Activated T-helper 1 cell treated with anti-CD3 and anti-CD28 coated beads, Interleukin-2, amount 50 U/mL, for 16 hours (primary cell): Measurements from ENCODE around the gene KMT2C.
"Not testable (repeated sequence)": the region's sequence is repeated elsewhere in the genome, so short reads cannot be mapped to it uniquely, and the experiment has no call there.

Source experiments
- DNase-seq, 2 donors: peaks; one replicate each; pipeline ENCODE4 v3.0.0-alpha.2; 2020; ENCODE audit warnings: low read depth in 1 of 2, low spot score in 1 of 2

The KMT2C gene

GRCh38 chr7:152362128-152362926 lies 73.5 kb downstream of the KMT2C start:
- no peak for DNase-seq

GRCh38 chr7:152355474-152356057 lies 80.2 kb downstream of the KMT2C start:
- no peak for DNase-seq

- DNase-seq, result no peak
These were observed 81.7 kb downstream of the KMT2C start for GRCh38 chr7:152354061-152354460.

GRCh38 chr7:152353281-152353680 lies 82.5 kb downstream of the KMT2C start:
- DNase-seq, result not testable (repeated sequence)

GRCh38 chr7:152351747-152352146 lies 84.1 kb downstream of the KMT2C start:
- not testable (repeated sequence) for DNase-seq

- DNase-seq, result no peak
These were observed 84.6 kb downstream of the KMT2C start for GRCh38 chr7:152351168-152351567.

GRCh38 chr7:152347888-152348287 lies 87.9 kb downstream of the KMT2C start:
- no peak for DNase-seq

- no peak for DNase-seq
These were observed 91.5 kb downstream of the KMT2C start for GRCh38 chr7:152344253-152344652.

GRCh38 chr7:152342796-152343195 lies 93.0 kb downstream of the KMT2C start:
- DNase-seq, result no peak

- no peak for DNase-seq
These were observed 93.9 kb downstream of the KMT2C start for GRCh38 chr7:152341914-152342236.

GRCh38 chr7:152341039-152341913 lies 94.5 kb downstream of the KMT2C start:
- no peak for DNase-seq

GRCh38 chr7:152340161-152340560 lies 95.6 kb downstream of the KMT2C start:
- no peak for DNase-seq

- DNase-seq, result no peak
These were observed 97.2 kb downstream of the KMT2C start for GRCh38 chr7:152338561-152338960.

GRCh38 chr7:152336754-152337368 lies 98.9 kb downstream of the KMT2C start:
- no peak for DNase-seq

- DNase-seq, result no peak
These were observed 99.8 kb downstream of the KMT2C start for GRCh38 chr7:152335900-152336571.

- DNase-seq, result no peak
These were observed 102.7 kb downstream of the KMT2C start for GRCh38 chr7:152333134-152333533.

- DNase-seq, result no peak
These were observed 105.0 kb downstream of the KMT2C start for GRCh38 chr7:152330827-152331226.

GRCh38 chr7:152329469-152329868 lies 106.3 kb downstream of the KMT2C start:
- DNase-seq, result no peak

GRCh38 chr7:152328234-152328633 lies 107.6 kb downstream of the KMT2C start:
- DNase-seq, result no peak

- no peak for DNase-seq
These were observed 120.0 kb downstream of the KMT2C start for GRCh38 chr7:152315845-152316244.
